ENCODE results near the gene CD8B.
"Not testable (repeated sequence)": the region's sequence is repeated elsewhere in the genome, so short reads cannot be mapped to it uniquely, and the experiment has no call there.

GRCh38 chr2:86868895-86869468 is 7.3 kb upstream of the CD8B start:
- TF ChIP-seq POLR2AphosphoS5 (IDR thresholded peaks at IDR 0.05; ENCODE audit: low read depth, low read length); POLR2A (IDR thresholded peaks at IDR 0.05; ENCODE audit: low read depth, low read length); TAF1 (IDR thresholded peaks at IDR 0.05; ENCODE audit: low read depth, low read length); POU2F2 (IDR thresholded peaks at IDR 0.05; ENCODE audit: low read depth, low read length); PAX5 (IDR thresholded peaks at IDR 0.05; ENCODE audit: insufficient read depth, low read length, severe bottlenecking): not testable (repeated sequence)

All from GM12891 (cell line).